GM12878 (cell line): Measurements from ENCODE around the gene IFI30. TPM values are rescaled to one million over a fixed set of nuclear protein-coding genes. Genes with fewer than 3 reads are reported as not detected.

Experiments used
- ATAC-seq: fragments of 200-7000 bp; cut with Tn5 transposase; 3 replicates; pipeline ENCODE4 v1.9.1; 2020; ENCODE audit warnings: mild to moderate bottlenecking, moderate library complexity
- BruUV-seq: library from RNA; stranded (reverse); fragments of 400-500 nt; replicated peaks from 2 replicates; lab custom pipeline; 2021; lab: Mats Ljungman, UMichigan
- CTCF ChIA-PET: fragments of 300-600 bp; sonication (Branson Sonifier 250); formaldehyde crosslinking; extraction: SDS; loops from one replicate; lab custom pipeline; 2021; ENCODE audit warnings: inconsistent platforms; lab: Yijun Ruan, JAX
- POLR2A ChIA-PET: fragments of 350-600 bp; formaldehyde crosslinking; extraction: SDS; loops from one replicate; lab custom pipeline; 2021; ENCODE audit warnings: inconsistent platforms; lab: Charles Lee
- RAD21 ChIA-PET: fragments of 300-600 bp; sonication (Branson Sonifier 250); formaldehyde crosslinking; loops from one replicate; lab custom pipeline; 2023; ENCODE audit warnings: antibody characterized with exemption; ENCODE audit not compliant: unreplicated experiment; lab: Charles Lee
- SMC1A ChIA-PET: fragments of 300-600 bp; sonication (Branson Sonifier 250); formaldehyde crosslinking; loops from one replicate; lab custom pipeline; 2023; ENCODE audit not compliant: unreplicated experiment, uncharacterized antibody; lab: Charles Lee
- DNase-seq: peaks from one replicate; pipeline ENCODE4 v3.0.0-alpha.2; 2011; ENCODE audit warnings: low read depth, low spot score
- FAIRE-seq: peaks from 3 replicates; lab custom pipeline; 2011; peaks lifted over from hg19 to GRCh38; lab: Jason Lieb, UNC
- H2AFZ ChIP-seq: 2 replicates; pipeline ENCODE4 v1.6.0; 2011; ENCODE audit warnings: low read depth, low read length, control low read depth; ENCODE audit not compliant: control insufficient read depth
- H3K27ac ChIP-seq: 2 replicates; pipeline ENCODE4 v1.5.1; 2011; ENCODE audit warnings: control low read depth; ENCODE audit not compliant: control insufficient read depth, insufficient read depth
- H3K27me3 ChIP-seq, 2 experiments: replicated peaks in 1 of 2; 2 replicates each; pipeline versions ENCODE4 v1.6.0 to v1.6.1; 2011; ENCODE audit warnings: low read length in 1 of 2; ENCODE audit not compliant: control insufficient read depth in 2 of 2, insufficient read depth in 2 of 2
- H3K36me3 ChIP-seq, 2 experiments: 2 replicates each; pipeline ENCODE4 v1.5.1; 2011; ENCODE audit warnings: low read length in 1 of 2; ENCODE audit not compliant: control insufficient read depth in 2 of 2, insufficient read depth in 2 of 2
- H3K4me1 ChIP-seq: 2 replicates; pipeline ENCODE4 v1.6.1; 2011; ENCODE audit warnings: mild to moderate bottlenecking, low read length, moderate library complexity, mixed read lengths; ENCODE audit not compliant: control insufficient read depth, insufficient read depth
- H3K4me2 ChIP-seq: 2 replicates; pipeline ENCODE4 v1.6.0; 2011; ENCODE audit warnings: control low read depth; ENCODE audit not compliant: control insufficient read depth, insufficient read depth
- H3K4me3 ChIP-seq: fragments of 200-600 bp; sonication (generic); 2 replicates; pipeline ENCODE4 v1.5.1; 2016
- H3K79me2 ChIP-seq: 2 replicates; pipeline ENCODE4 v1.6.0; 2011; ENCODE audit warnings: low read length; ENCODE audit not compliant: control insufficient read depth, insufficient read depth
- H3K9ac ChIP-seq: 2 replicates; pipeline ENCODE4 v1.8.0; 2011; ENCODE audit warnings: low read length, control low read depth, mixed read lengths; ENCODE audit not compliant: control insufficient read depth, insufficient read depth
- H3K9me3 ChIP-seq: replicated peaks from 3 replicates; pipeline ENCODE4 v1.5.1; 2011; ENCODE audit warnings: mild to moderate bottlenecking, low read length; ENCODE audit not compliant: control insufficient read depth, insufficient read depth
- H4K20me1 ChIP-seq: 2 replicates; pipeline ENCODE4 v1.6.0; 2011; ENCODE audit not compliant: control insufficient read depth, insufficient read depth
- CHD1 ChIP-seq: IDR thresholded peaks from 2 replicates; pipeline ENCODE4 v1.6.1; 2012; ENCODE audit warnings: low read depth, low read length, improper control_type of control experiment
- CREB1 ChIP-seq: IDR thresholded peaks from 2 replicates; pipeline ENCODE4 v1.6.1; 2012; ENCODE audit warnings: low read depth, mild to moderate bottlenecking, inconsistent platforms
- EGR1 ChIP-seq, 2 experiments: IDR thresholded peaks; 1 replicate in 1 of 2; 2 replicates in 1 of 2; pipeline ENCODE4 v1.6.1; 2011 to 2012; ENCODE audit warnings: low read depth in 2 of 2, low read length in 2 of 2, borderline replicate concordance in 1 of 2, mild to moderate bottlenecking in 1 of 2, moderate library complexity in 1 of 2
- FOXM1 ChIP-seq: IDR thresholded peaks from 2 replicates; pipeline ENCODE4 v1.6.1; 2012; ENCODE audit warnings: low read depth, mild to moderate bottlenecking, inconsistent platforms, low read length, moderate library complexity
- GABPA ChIP-seq: IDR thresholded peaks from 2 replicates; pipeline ENCODE4 v1.6.1; 2014; ENCODE audit warnings: antibody characterized with exemption, low read depth, mild to moderate bottlenecking, inconsistent platforms
- MEF2A ChIP-seq: IDR thresholded peaks from 2 replicates; pipeline ENCODE4 v1.6.1; 2011; ENCODE audit warnings: low read depth, mild to moderate bottlenecking, low read length, moderate library complexity; ENCODE audit not compliant: insufficient read depth
- MEF2B ChIP-seq: fragments of 450-650 bp; IDR thresholded peaks from 2 replicates; pipeline ENCODE4 v1.6.1; 2018; ENCODE audit warnings: mild to moderate bottlenecking, moderate library complexity; ENCODE audit not compliant: partially characterized antibody, poor library complexity, severe bottlenecking
- MXI1 ChIP-seq: fragments of 150-350 bp; IDR thresholded peaks from 2 replicates; pipeline ENCODE4 v1.6.1; 2011; ENCODE audit warnings: low read depth, mild to moderate bottlenecking, inconsistent platforms, low read length, improper control_type of control experiment
- POLR2A ChIP-seq: IDR thresholded peaks from 2 replicates; pipeline ENCODE4 v1.6.1; 2011; ENCODE audit warnings: low read depth, mild to moderate bottlenecking, low read length
- RAD21 ChIP-seq: IDR thresholded peaks from 2 replicates; pipeline ENCODE4 v1.6.1; 2011; ENCODE audit warnings: mild to moderate bottlenecking, low read depth, low read length, moderate library complexity; ENCODE audit not compliant: insufficient read depth
- RUNX3 ChIP-seq: IDR thresholded peaks from 2 replicates; pipeline ENCODE4 v1.6.1; 2012; ENCODE audit warnings: low read length, inconsistent platforms
- TCF12 ChIP-seq: IDR thresholded peaks from 2 replicates; pipeline ENCODE4 v1.6.1; 2011; ENCODE audit warnings: low read depth, mild to moderate bottlenecking, low read length
- WRNIP1 ChIP-seq: IDR thresholded peaks from 2 replicates; pipeline ENCODE4 v1.6.1; 2011; ENCODE audit warnings: low read depth, low read length, improper control_type of control experiment, borderline replicate concordance
- ZNF274 ChIP-seq: IDR thresholded peaks from one replicate; pipeline ENCODE4 v1.8.0; 2011; ENCODE audit not compliant: insufficient read length, insufficient read depth
- ZNF622 ChIP-seq: fragments of 450-650 bp; IDR thresholded peaks from 2 replicates; pipeline ENCODE4 v1.6.1; 2017; ENCODE audit warnings: mild to moderate bottlenecking, inconsistent platforms
- WGBS: methylation state at CpG from one replicate; pipeline ENCODE4 v1.1.6; 2016; ENCODE audit warnings: low lambda C conversion rate; ENCODE audit not compliant: insufficient replicate concordance, insufficient coverage; ENCODE audit errors: missing lambda C conversion rate; 5-methylcytosine and 5-hydroxymethylcytosine counted together
- in situ Hi-C: fragments of 300-500 bp; cut with MboI; formaldehyde crosslinking; loops from 9 replicates; pipeline ENCODE4 v1.14.3; 2018; ENCODE audit warnings: mixed read lengths
- intact Hi-C: fragments of 100-400 bp; cut with micrococcal nuclease; formaldehyde crosslinking; loops from one replicate; pipeline ENCODE4 v1.14.2; 2022; ENCODE audit not compliant: unreplicated experiment
- polyA plus RNA-seq, 11 experiments: library from polyadenylated mRNA; depleted of rRNA in 4 of 11; unstranded in 6 of 11; stranded (reverse) in 5 of 11; fragments of >200 nt; fragmentation: Nextera tagmentation in 4 of 11; fragmentation: Illumina TruSeq in 1 of 11; extraction: Ambion mirVana in 4 of 11; extraction: Trizol in 1 of 11; gene quantifications; 1 replicate in 1 of 11; 2 replicates in 10 of 11; pipeline versions ENCODE4 v1.2.1 to v1.2.3, GENCODE V29; 2011 to 2016; ENCODE audit warnings: inconsistent platforms in 2 of 11, missing spikeins in 2 of 11, low read depth in 1 of 11
- total RNA-seq, 4 experiments: library from RNA; depleted of rRNA in 3 of 4; stranded (reverse); fragments of >200 nt in 3 of 4; fragmentation: Illumina TruSeq in 1 of 4; extraction: Trizol in 1 of 4; gene quantifications; 2 replicates each; pipeline versions ENCODE4 v1.2.1 to v1.2.3, GENCODE V29; 2013 to 2021
- TF ChIP-seq, protein P1 (sequence below): fragments of 450-650 bp; conservative IDR thresholded peaks from 2 replicates; pipeline ENCODE4 v1.6.1; 2017; ENCODE audit warnings: mild to moderate bottlenecking, moderate library complexity
- TF ChIP-seq, protein P2 (sequence below): fragments of 450-650 bp; IDR thresholded peaks from 2 replicates; pipeline ENCODE4 v1.6.1; 2016; ENCODE audit warnings: mild to moderate bottlenecking
- TF ChIP-seq, protein P3 (sequence below): fragments of 450-650 bp; IDR thresholded peaks from 2 replicates; pipeline ENCODE4 v1.6.1; 2016; ENCODE audit warnings: mild to moderate bottlenecking

IFI30 gene
- total and polyA plus RNA-seq, 10 of the 15 experiments (the other 5 are each of a cell fraction or from before 2014, with no cell fraction given) = 221 to 1,112 (median 451) TPM

DNA sequence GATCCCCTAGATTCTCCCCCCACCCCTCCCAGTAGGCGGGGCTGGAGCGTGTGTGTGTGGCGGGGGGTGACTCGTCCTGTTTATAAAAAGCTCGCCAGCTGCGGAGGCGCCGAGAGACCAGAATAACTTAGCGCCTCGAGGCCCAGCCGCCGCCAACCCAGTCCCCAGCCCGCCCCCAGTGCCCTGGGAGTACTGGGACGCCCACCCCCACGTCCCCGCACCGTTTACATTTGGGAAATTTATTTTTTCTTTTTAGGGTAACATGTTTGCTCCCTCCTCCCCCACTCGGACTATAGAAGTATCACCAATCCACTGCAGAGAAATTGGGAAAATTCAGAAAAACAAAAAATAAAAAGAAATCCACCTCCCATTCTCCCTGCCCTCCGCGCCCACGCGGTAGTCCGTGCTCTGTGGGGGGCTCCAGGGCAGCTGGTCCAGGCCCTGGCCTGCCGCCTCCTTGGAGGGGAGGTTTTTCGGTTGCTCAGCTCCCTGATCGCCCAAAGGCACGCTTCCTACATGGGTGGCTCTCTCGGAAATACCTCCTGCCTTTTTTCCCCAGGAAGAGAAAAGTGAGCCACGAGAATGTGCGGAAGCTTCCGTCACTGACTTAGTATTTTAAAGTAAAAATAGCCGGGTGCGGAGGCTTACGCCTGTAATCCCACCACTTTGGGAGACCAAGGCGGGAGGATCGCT is 31.7 kb downstream of the IFI30 start:
- intact Hi-C loops = loop anchor here (5.0 to 10.0 kb wide), 2 partner anchors 122 to 209 kb away; partner anchors contain the start of gene SSBP4
- no TSS peak for BruUV-seq
- Histone ChIP-seq H3K4me2 (peak overlapping the region; percentile 62), H4K20me1 (no peaks in the 10 kb centered on the region), H3K9me3 (no peaks in the 10 kb centered on the region), H3K27ac (peak overlapping the region; percentile 68), H3K4me1 (peaks cover 6% of the 10 kb centered on the region), H3K27me3 (no peaks in the 10 kb centered on the region), H3K9ac (peak overlapping the region; percentile 84), H3K79me2 (peaks cover 9% of the 10 kb centered on the region), H3K4me3 (peak overlapping the region; percentile 86), H2AFZ (peak overlapping the region; percentile 84), H3K36me3 (peaks cover 0 to 2% of the 10 kb centered on the region in 2 experiments; a peak in 2 of 4 replicates)
- ChIA-PET CTCF (interaction anchor here (0.6 to 11.7 kb wide), 17 partner anchors 13 to 250 kb away, joined by 3 to 213 read pairs (median 3); partner anchors contain the start of genes LSM4, MPV17L2 and PDE4C), RAD21 (interaction anchor here (0.9 to 8.1 kb wide), 14 partner anchors 10 to 142 kb away, joined by 3 to 175 read pairs (median 5); partner anchors contain the start of genes JUND and MPV17L2), POLR2A (interaction anchor here (0.5 to 3.4 kb wide), 19 partner anchors 11 to 212 kb away, joined by 3 to 29 read pairs (median 4); partner anchors contain the start of genes JUND, LSM4, MPV17L2 and PDE4C), SMC1A (interaction anchor here (0.7 to 9.5 kb wide), 19 partner anchors 11 to 205 kb away, joined by 3 to 121 read pairs (median 4); a partner anchor contains a TSS)
- WGBS = 39% methylated on average over 35 of the region's 36 CpGs
- in situ Hi-C loops = loop anchor here (5.0 kb wide), 1 partner anchor 42 kb away; no protein-coding TSS in a partner anchor
- peak; percentile 23 for ATAC-seq
- no peak for DNase-seq
- no peak for FAIRE-seq
- TF ChIP-seq GABPA = no peak
- TF ChIP-seq ZNF622 = no peak
- TF ChIP-seq CHD1 = no peak
- no peak for TF ChIP-seq WRNIP1
- TF ChIP-seq FOXM1 = no peak
- 0 out of 2 replicates have a peak, but pooled peaks have one; percentile 38 for TF ChIP-seq CREB1
- TF ChIP-seq RAD21 = no peak
- TF ChIP-seq MEF2A = 0 out of 2 replicates have a peak, but pooled peaks have one; percentile 23
- TF ChIP-seq RUNX3 = no peak
- peak; percentile 35 for TF ChIP-seq MEF2B
- TF ChIP-seq POLR2A = peak; percentile 51
- TF ChIP-seq, protein P1, sequence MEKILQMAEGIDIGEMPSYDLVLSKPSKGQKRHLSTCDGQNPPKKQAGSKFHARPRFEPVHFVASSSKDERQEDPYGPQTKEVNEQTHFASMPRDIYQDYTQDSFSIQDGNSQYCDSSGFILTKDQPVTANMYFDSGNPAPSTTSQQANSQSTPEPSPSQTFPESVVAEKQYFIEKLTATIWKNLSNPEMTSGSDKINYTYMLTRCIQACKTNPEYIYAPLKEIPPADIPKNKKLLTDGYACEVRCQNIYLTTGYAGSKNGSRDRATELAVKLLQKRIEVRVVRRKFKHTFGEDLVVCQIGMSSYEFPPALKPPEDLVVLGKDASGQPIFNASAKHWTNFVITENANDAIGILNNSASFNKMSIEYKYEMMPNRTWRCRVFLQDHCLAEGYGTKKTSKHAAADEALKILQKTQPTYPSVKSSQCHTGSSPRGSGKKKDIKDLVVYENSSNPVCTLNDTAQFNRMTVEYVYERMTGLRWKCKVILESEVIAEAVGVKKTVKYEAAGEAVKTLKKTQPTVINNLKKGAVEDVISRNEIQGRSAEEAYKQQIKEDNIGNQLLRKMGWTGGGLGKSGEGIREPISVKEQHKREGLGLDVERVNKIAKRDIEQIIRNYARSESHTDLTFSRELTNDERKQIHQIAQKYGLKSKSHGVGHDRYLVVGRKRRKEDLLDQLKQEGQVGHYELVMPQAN = 0 out of 2 replicates have a peak, but pooled peaks have one; percentile 21
- TF ChIP-seq ZNF274 = no peak
- TF ChIP-seq, protein P2, sequence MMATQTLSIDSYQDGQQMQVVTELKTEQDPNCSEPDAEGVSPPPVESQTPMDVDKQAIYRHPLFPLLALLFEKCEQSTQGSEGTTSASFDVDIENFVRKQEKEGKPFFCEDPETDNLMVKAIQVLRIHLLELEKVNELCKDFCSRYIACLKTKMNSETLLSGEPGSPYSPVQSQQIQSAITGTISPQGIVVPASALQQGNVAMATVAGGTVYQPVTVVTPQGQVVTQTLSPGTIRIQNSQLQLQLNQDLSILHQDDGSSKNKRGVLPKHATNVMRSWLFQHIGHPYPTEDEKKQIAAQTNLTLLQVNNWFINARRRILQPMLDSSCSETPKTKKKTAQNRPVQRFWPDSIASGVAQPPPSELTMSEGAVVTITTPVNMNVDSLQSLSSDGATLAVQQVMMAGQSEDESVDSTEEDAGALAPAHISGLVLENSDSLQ = no peak
- TF ChIP-seq EGR1 (IDR thresholded peaks at IDR 0.05; ENCODE audit: borderline replicate concordance in 1 of 2, low read depth in 2 of 2, low read length in 2 of 2) = peak in 1 of 2 experiments; percentile 61; a peak in 2 of 3 replicates
- 0 out of 2 replicates have a peak, but pooled peaks have one; percentile 9 for TF ChIP-seq MXI1
- TF ChIP-seq TCF12 = peak; percentile 66; the same call in 1 of the 2 replicates
- TF ChIP-seq, protein P3, sequence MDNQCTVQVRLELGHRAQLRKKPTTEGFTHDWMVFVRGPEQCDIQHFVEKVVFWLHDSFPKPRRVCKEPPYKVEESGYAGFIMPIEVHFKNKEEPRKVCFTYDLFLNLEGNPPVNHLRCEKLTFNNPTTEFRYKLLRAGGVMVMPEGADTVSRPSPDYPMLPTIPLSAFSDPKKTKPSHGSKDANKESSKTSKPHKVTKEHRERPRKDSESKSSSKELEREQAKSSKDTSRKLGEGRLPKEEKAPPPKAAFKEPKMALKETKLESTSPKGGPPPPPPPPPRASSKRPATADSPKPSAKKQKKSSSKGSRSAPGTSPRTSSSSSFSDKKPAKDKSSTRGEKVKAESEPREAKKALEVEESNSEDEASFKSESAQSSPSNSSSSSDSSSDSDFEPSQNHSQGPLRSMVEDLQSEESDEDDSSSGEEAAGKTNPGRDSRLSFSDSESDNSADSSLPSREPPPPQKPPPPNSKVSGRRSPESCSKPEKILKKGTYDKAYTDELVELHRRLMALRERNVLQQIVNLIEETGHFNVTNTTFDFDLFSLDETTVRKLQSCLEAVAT = peak; percentile 83
